ENCODE results near the gene CACNA1B. TPM values are rescaled to one million over a fixed set of nuclear protein-coding genes. Genes with fewer than 3 reads are reported as not detected.

The CACNA1B gene
- total and polyA plus RNA-seq, 10 donors, result under 0.01 to 0.09 (median 0.04) TPM; not detected in 4

DNA sequence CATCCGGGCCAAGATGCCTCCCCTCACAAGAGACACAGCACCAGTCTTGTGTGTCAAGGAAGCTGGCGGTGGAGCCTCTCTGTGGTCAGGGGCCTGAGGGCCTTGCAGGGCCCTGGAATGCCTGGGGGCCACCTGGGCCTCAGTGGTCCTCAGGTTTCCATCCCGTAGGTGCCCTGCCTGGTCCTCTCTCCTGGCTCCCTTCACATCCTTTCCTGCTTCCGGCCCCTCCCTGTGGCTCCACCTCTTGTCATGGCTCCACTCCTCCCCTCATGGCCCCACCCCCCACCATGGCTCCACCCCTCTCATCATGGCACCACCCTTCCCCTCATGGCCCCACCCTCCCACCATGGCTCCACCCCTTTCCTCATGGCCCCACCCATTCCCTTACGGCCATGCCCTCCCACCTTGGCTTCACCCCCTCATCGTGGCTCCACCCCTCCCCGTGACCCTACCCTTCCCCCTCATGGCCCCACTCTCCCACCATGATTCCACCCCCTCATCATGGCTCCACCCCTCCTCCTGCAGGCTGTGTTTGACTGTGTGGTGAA is 175.8 kb downstream of the CACNA1B start:
- Histone ChIP-seq H3K4me3 (no peak overlapping the region), H3K36me3 (no peaks in the 10 kb centered on the region), H3K9me3 (no peaks in the 10 kb centered on the region), H3K27ac (no peak overlapping the region), H3K27me3 (replicated peaks in 1 of 7) (peaks cover 0 to 53% (median 4%) of the 10 kb centered on the region in 7 donors), H3K4me1 (no peaks in the 10 kb centered on the region)
- DNase-seq, result peak; percentile 38
- TF ChIP-seq POLR2AphosphoS5 (IDR thresholded peaks at IDR 0.05), result no peak
- TF ChIP-seq, protein P1, sequence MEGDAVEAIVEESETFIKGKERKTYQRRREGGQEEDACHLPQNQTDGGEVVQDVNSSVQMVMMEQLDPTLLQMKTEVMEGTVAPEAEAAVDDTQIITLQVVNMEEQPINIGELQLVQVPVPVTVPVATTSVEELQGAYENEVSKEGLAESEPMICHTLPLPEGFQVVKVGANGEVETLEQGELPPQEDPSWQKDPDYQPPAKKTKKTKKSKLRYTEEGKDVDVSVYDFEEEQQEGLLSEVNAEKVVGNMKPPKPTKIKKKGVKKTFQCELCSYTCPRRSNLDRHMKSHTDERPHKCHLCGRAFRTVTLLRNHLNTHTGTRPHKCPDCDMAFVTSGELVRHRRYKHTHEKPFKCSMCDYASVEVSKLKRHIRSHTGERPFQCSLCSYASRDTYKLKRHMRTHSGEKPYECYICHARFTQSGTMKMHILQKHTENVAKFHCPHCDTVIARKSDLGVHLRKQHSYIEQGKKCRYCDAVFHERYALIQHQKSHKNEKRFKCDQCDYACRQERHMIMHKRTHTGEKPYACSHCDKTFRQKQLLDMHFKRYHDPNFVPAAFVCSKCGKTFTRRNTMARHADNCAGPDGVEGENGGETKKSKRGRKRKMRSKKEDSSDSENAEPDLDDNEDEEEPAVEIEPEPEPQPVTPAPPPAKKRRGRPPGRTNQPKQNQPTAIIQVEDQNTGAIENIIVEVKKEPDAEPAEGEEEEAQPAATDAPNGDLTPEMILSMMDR (IDR thresholded peaks at IDR 0.05 in 8 of 11, conservative IDR thresholded peaks at IDR 0.05 in 3 of 11), result no peak
- TF ChIP-seq POLR2A (IDR thresholded peaks at IDR 0.05), result no peak
- intact Hi-C loops (cut with DNase I; ENCODE audit: low total_unique reads), result no loop called here
- WGBS, 5 donors, result 69 to 90% (median 81%) methylated on average over 7 of the region's 7 CpGs

DNA sequence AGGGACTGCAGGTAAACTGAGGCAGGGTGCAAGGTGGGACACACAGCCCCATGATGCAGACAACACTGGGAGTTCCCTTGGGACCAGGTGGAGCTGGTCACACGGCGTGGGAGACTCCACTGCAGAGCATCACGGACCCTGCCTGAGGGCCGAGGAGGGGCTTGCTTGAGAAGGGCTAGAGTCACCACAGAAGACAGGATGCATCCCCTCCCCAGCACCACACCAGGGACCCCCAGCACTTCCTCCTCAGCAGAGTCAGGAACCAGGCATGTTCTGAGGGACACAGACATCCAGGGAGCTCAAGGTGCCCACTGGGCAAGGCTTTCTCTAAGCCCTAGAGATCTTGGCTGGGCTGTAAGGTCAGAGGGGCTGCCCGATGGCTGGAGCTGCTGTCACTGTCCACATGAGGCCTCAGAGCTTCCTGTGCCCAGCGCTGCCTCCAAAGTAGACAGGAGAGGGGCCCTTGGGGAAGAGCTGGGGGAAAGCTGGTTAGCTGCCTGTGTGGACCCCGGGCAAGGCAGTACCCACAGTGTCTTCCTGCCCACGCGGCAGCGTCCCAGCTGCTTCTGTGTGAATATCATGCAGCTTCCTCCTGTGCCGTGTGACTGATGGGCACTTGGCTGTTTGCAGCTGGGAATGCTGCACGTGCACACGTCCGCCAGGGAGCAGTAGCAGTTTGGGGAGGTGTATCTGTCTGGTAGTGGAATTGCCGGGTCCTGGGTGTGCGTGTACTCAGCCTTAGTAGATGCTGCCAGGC is 176.6 kb downstream of the CACNA1B start:
- no peak for TF ChIP-seq POLR2A (IDR thresholded peaks at IDR 0.05)
- TF ChIP-seq POLR2AphosphoS5 (IDR thresholded peaks at IDR 0.05), result no peak
- TF ChIP-seq, protein P1 (IDR thresholded peaks at IDR 0.05 in 8 of 11, conservative IDR thresholded peaks at IDR 0.05 in 3 of 11), result no peak
- intact Hi-C loops (cut with DNase I; ENCODE audit: low total_unique reads), result no loop called here
- Histone ChIP-seq H3K36me3 (no peaks in the 10 kb centered on the region), H3K9me3 (no peaks in the 10 kb centered on the region), H3K4me3 (no peak overlapping the region), H3K27ac (no peak overlapping the region), H3K4me1 (no peaks in the 10 kb centered on the region), H3K27me3 (replicated peaks in 1 of 7) (peaks cover 0 to 50% (median 4%) of the 10 kb centered on the region in 7 donors)
- 44 to 53% (median 48%) methylated on average over 15 to 16 of the region's 16 CpGs for WGBS, 5 donors
- DNase-seq, result peak; percentile 52

DNA sequence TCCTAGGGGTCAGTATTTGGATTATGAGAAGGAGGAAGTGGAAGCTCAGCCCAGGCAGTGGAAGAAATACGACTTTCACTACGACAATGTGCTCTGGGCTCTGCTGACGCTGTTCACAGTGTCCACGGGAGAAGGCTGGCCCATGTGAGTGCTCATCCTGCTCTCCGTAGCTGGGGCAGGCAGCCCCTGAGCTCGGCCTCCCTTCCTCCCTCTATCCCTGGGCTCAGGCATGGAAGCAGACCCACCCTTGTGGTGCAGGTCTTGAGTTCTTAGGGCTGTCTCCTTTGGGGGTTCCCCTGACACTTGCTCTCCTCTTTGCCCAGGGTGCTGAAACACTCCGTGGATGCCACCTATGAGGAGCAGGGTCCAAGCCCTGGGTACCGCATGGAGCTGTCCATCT is 180.1 kb downstream of the CACNA1B start:
- Histone ChIP-seq H3K4me3 (no peak overlapping the region), H3K4me1 (no peaks in the 10 kb centered on the region), H3K9me3 (no peaks in the 10 kb centered on the region), H3K36me3 (no peaks in the 10 kb centered on the region), H3K27ac (no peak overlapping the region), H3K27me3 (replicated peaks in 1 of 7) (peaks cover 0 to 16% (median 0%) of the 10 kb centered on the region in 7 donors)
- intact Hi-C loops (cut with DNase I; ENCODE audit: low total_unique reads), result no loop called here
- no peak for DNase-seq
- 51 to 72% (median 58%) methylated on average over 8 of the region's 8 CpGs for WGBS, 5 donors
- no peak for TF ChIP-seq POLR2AphosphoS5 (IDR thresholded peaks at IDR 0.05)
- TF ChIP-seq POLR2A (IDR thresholded peaks at IDR 0.05), result no peak
- TF ChIP-seq, protein P1 (IDR thresholded peaks at IDR 0.05 in 8 of 11, conservative IDR thresholded peaks at IDR 0.05 in 3 of 11), result no peak

DNA sequence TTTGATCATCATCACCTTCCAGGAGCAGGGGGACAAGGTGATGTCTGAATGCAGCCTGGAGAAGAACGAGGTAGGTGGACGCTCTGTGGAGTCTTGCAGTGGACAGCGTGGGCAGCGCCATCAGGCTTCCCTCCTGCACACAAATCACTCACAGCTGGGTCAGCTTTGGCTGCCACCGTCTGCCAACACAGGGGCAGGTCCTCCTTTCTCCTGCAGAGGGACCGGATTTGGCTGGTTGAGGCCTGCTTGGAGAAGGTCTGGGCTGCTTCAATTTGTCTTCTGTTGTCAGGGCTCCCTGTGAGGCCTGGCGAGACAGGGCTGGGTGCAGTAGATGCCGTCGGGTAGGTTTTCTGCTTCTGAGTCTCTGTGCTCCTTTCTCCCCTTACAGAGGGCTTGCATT is 180.6 kb downstream of the CACNA1B start:
- TF ChIP-seq POLR2AphosphoS5 (IDR thresholded peaks at IDR 0.05) (no peak), POLR2A (IDR thresholded peaks at IDR 0.05) (no peak)
- TF ChIP-seq, protein P1 (IDR thresholded peaks at IDR 0.05 in 8 of 11, conservative IDR thresholded peaks at IDR 0.05 in 3 of 11), result no peak
- intact Hi-C loops (cut with DNase I; ENCODE audit: low total_unique reads), result no loop called here
- no peaks in the 10 kb centered on the region for H3K9me3 ChIP-seq
- H3K27ac ChIP-seq, result no peak overlapping the region
- H3K4me3 ChIP-seq, result no peak overlapping the region
- H3K27me3 ChIP-seq (replicated peaks in 1 of 7), result peaks cover 0 to 11% (median 0%) of the 10 kb centered on the region in 7 donors
- 84 to 91% (median 88%) methylated on average over 7 to 9 of the region's 9 CpGs for WGBS, 5 donors
- no peaks in the 10 kb centered on the region for H3K36me3 ChIP-seq
- peak; percentile 30 for DNase-seq
- no peaks in the 10 kb centered on the region for H3K4me1 ChIP-seq

Data from spleen (tissue), 11 donors.